K562 (cell line): ENCODE data around the gene GRIA3. TPM values are rescaled to one million over a fixed set of nuclear protein-coding genes. Genes with fewer than 3 reads are reported as not detected.

ENCODE experiments used
- ARID1B ChIP-seq: fragments of 450-650 bp; IDR thresholded peaks from 2 replicates; pipeline ENCODE4 v1.6.1; 2016; ENCODE audit warnings: antibody characterized with exemption, mild to moderate bottlenecking, inconsistent platforms
- MCM2 ChIP-seq: fragments of 450-650 bp; IDR thresholded peaks from 2 replicates; pipeline ENCODE4 v1.6.1; 2017; ENCODE audit warnings: low read depth, mild to moderate bottlenecking
- NUFIP1 ChIP-seq: fragments of 450-650 bp; IDR thresholded peaks from 2 replicates; pipeline ENCODE4 v1.6.1; 2018; ENCODE audit not compliant: partially characterized antibody
- POLR2B ChIP-seq: fragments of 450-650 bp; IDR thresholded peaks from 2 replicates; pipeline ENCODE4 v1.6.1; 2018; ENCODE audit warnings: low read depth; ENCODE audit not compliant: partially characterized antibody
- TBP ChIP-seq: optimal IDR thresholded peaks from 2 replicates; pipeline ENCODE3; 2011; ENCODE audit warnings: low read depth, low read length, improper control_type of control experiment
- ZBTB11 ChIP-seq, 3 experiments: fragments of 200-800 bp in 1 of 3; fragments of 250-450 bp in 1 of 3; fragments of 450-650 bp in 1 of 3; sonication (Bioruptor Pico) in 1 of 3; sonication (Bioruptor generic) in 1 of 3; formaldehyde crosslinking in 1 of 3; IDR thresholded peaks; 2 replicates each; pipeline versions ENCODE4 v1.6.1 to v1.8.0; 2016 to 2022; ENCODE audit warnings: mild to moderate bottlenecking in 2 of 3, missing genetic modification characterization in 2 of 3, missing compliant biosample characterization in 1 of 3, moderate library complexity in 1 of 3
- ZNF124 ChIP-seq: sonication (generic); formaldehyde crosslinking; IDR thresholded peaks from 2 replicates; pipeline ENCODE4 v1.8.1; 2022; ENCODE audit warnings: missing genetic modification reagents
- ZNF445 ChIP-seq: fragments of 250-450 bp; sonication (Bioruptor Pico); IDR thresholded peaks from 2 replicates; pipeline ENCODE4 v1.4.0; 2020; ENCODE audit warnings: low read depth, mild to moderate bottlenecking, moderate library complexity
- polyA plus RNA-seq, 8 experiments: library from polyadenylated mRNA; depleted of rRNA in 4 of 8; stranded (reverse) in 5 of 8; unstranded in 3 of 8; fragments of >200 nt; fragmentation: Nextera tagmentation in 2 of 8; fragmentation: Illumina TruSeq in 1 of 8; extraction: Ambion mirVana in 2 of 8; extraction: Trizol in 1 of 8; gene quantifications; 2 replicates each; pipeline versions ENCODE4 v1.2.1 to v1.2.3, GENCODE V29; 2011 to 2014; ENCODE audit warnings: inconsistent platforms in 1 of 8, missing spikeins in 1 of 8
- total RNA-seq, 7 experiments: library from RNA; depleted of rRNA in 6 of 7; stranded (reverse); fragments of >200 nt in 6 of 7; fragmentation: Illumina TruSeq in 2 of 7; extraction: Trizol in 2 of 7; gene quantifications; 2 replicates each; pipeline versions ENCODE4 v1.2.1 to v1.2.3, GENCODE V29; 2011 to 2021; ENCODE audit warnings: low replicate concordance in 1 of 7
- TF ChIP-seq, protein P1 (sequence below): fragments of 250-450 bp; sonication (Bioruptor Pico); IDR thresholded peaks from 2 replicates; pipeline ENCODE4 v1.8.0; 2021; ENCODE audit warnings: mild to moderate bottlenecking, moderate library complexity

Gene GRIA3
- total and polyA plus RNA-seq, 9 of the 15 experiments (the other 6 are each of a cell fraction or from before 2014, with no cell fraction given), result 0.10 TPM; not detected in 8

GRCh38 chrX:123172869-123173268 is 11.2 kb upstream of the GRIA3 start (continued):
- TF ChIP-seq ZBTB11 (CRISPR knock-in tag; IDR thresholded peaks at IDR 0.05) (no peak), MCM2 (no peak), POLR2B (no peak), TBP (no peak), ZNF124 (CRISPR knock-in tag) (no peak), ZNF445 (CRISPR knock-in tag) (no peak), NUFIP1 (no peak), ARID1B (peak; percentile 48)
- TF ChIP-seq, protein P1, sequence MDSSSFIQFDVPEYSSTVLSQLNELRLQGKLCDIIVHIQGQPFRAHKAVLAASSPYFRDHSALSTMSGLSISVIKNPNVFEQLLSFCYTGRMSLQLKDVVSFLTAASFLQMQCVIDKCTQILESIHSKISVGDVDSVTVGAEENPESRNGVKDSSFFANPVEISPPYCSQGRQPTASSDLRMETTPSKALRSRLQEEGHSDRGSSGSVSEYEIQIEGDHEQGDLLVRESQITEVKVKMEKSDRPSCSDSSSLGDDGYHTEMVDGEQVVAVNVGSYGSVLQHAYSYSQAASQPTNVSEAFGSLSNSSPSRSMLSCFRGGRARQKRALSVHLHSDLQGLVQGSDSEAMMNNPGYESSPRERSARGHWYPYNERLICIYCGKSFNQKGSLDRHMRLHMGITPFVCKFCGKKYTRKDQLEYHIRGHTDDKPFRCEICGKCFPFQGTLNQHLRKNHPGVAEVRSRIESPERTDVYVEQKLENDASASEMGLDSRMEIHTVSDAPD (CRISPR knock-in tag), result no peak
